OCI-LY1 (cell line): Measurements from ENCODE around the gene ACAN.

Experiments used
- H2AFZ ChIP-seq: fragments of 200-600 bp; sonication (generic), shearing (Covaris generic); 2 replicates; pipeline ENCODE4 v1.6.0; 2014; ENCODE audit warnings: antibody characterized with exemption, mild to moderate bottlenecking, low read length
- H3F3A ChIP-seq: fragments of 200-600 bp; sonication (generic), shearing (Covaris generic); 2 replicates; pipeline ENCODE4 v1.6.0; 2014; ENCODE audit warnings: mild to moderate bottlenecking, antibody characterized with exemption, low read length, moderate library complexity; ENCODE audit not compliant: insufficient read depth
- H3K27ac ChIP-seq: fragments of 200-600 bp; sonication (generic); 2 replicates; pipeline ENCODE4 v1.5.1; 2014; ENCODE audit warnings: low read length, mixed run types, mild to moderate bottlenecking, low read depth; ENCODE audit not compliant: poor library complexity, severe bottlenecking
- H3K27me3 ChIP-seq: fragments of 200-600 bp; sonication (generic); 2 replicates; pipeline ENCODE4 v1.6.0; 2014; ENCODE audit warnings: antibody characterized with exemption, mild to moderate bottlenecking, low read length, moderate library complexity; ENCODE audit not compliant: insufficient read depth
- H3K36me3 ChIP-seq: fragments of 200-600 bp; sonication (generic); 2 replicates; pipeline ENCODE4 v1.6.1; 2014; ENCODE audit warnings: mild to moderate bottlenecking, antibody characterized with exemption, low read length, moderate library complexity, mixed read lengths; ENCODE audit not compliant: insufficient read depth
- H3K4me1 ChIP-seq: fragments of 200-600 bp; sonication (generic); 2 replicates; pipeline ENCODE4 v1.5.1; 2014; ENCODE audit warnings: mild to moderate bottlenecking, low read length, moderate library complexity; ENCODE audit not compliant: insufficient read depth, severe bottlenecking
- H3K4me2 ChIP-seq: fragments of 200-600 bp; sonication (generic), shearing (Covaris generic); 2 replicates; pipeline ENCODE4 v1.6.1; 2014; ENCODE audit warnings: low read length
- H3K4me3 ChIP-seq: fragments of 200-600 bp; sonication (generic); 2 replicates; pipeline ENCODE4 v1.5.1; 2014; ENCODE audit warnings: low read length, low read depth, mild to moderate bottlenecking, mixed read lengths; ENCODE audit not compliant: poor library complexity, severe bottlenecking
- H3K79me2 ChIP-seq: fragments of 200-600 bp; shearing (Covaris generic); 2 replicates; pipeline ENCODE4 v1.6.1; 2016; ENCODE audit warnings: mixed run types, low read length, mixed read lengths; ENCODE audit not compliant: insufficient read depth
- H3K9ac ChIP-seq: fragments of 200-600 bp; sonication (generic), shearing (Covaris generic); 2 replicates; pipeline ENCODE4 v1.6.1; 2014; ENCODE audit warnings: mild to moderate bottlenecking, low read length, mixed read lengths
- H3K9me2 ChIP-seq: fragments of 200-600 bp; sonication (generic), shearing (Covaris generic); 2 replicates; pipeline ENCODE4 v1.6.1; 2014; ENCODE audit warnings: low read depth, mild to moderate bottlenecking, low read length, mixed read lengths
- H3K9me3 ChIP-seq: fragments of 200-600 bp; shearing (Covaris generic); 2 replicates; pipeline ENCODE4 v1.6.1; 2014; ENCODE audit warnings: low read length, mixed read lengths
- H4K20me1 ChIP-seq: fragments of 200-600 bp; sonication (generic), shearing (Covaris generic); 2 replicates; pipeline ENCODE4 v1.6.0; 2016; ENCODE audit warnings: mild to moderate bottlenecking, low read length; ENCODE audit not compliant: insufficient read depth
- CTCF ChIP-seq: fragments of 200-600 bp; sonication (generic), shearing (Covaris generic); IDR thresholded peaks from 2 replicates; pipeline ENCODE4 v1.5.1; 2017; ENCODE audit warnings: mild to moderate bottlenecking, antibody characterized with exemption, low read length, moderate library complexity, mixed read lengths
- EZH2 ChIP-seq: fragments of 200-600 bp; sonication (generic), shearing (Covaris generic); IDR thresholded peaks from 2 replicates; pipeline ENCODE4 v1.8.0; 2017; ENCODE audit warnings: borderline replicate concordance, mixed run types, mild to moderate bottlenecking, antibody characterized with exemption, low read length, moderate library complexity, mixed read lengths

The ACAN gene

DNA sequence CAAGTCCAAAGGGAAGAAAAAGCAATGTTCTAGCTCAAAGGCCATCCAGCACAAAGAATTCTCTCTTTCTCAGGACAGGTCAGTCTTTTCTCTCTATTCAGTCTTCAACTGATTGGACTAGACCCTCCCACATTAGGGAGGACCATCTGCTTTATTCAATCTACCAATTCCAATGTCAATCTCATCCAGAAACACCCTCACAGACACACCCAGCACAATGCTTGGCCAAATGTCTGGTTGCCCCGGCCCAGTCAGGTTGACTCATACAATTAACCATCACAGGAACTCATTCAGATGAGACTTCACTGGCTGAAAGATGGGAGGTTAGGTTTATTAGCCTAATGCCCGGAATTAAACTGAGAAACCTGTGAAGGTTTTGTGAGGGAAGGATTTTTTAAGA is 32.4 kb downstream of the ACAN start:
- no peaks in the 10 kb centered on the region for H3K9me2 ChIP-seq
- no peaks in the 10 kb centered on the region for H3K4me1 ChIP-seq
- H3K4me2 ChIP-seq = no peak overlapping the region
- H2AFZ ChIP-seq = no peak overlapping the region
- H3K9me3 ChIP-seq = no peaks in the 10 kb centered on the region
- no peak overlapping the region for H3K9ac ChIP-seq
- H3F3A ChIP-seq = no peaks in the 10 kb centered on the region
- H3K4me3 ChIP-seq = no peak overlapping the region
- H3K79me2 ChIP-seq = no peaks in the 10 kb centered on the region
- no peaks in the 10 kb centered on the region for H3K36me3 ChIP-seq
- no peaks in the 10 kb centered on the region for H3K27me3 ChIP-seq
- no peak for TF ChIP-seq EZH2
- TF ChIP-seq CTCF = no peak
- H3K27ac ChIP-seq = no peak overlapping the region
- H4K20me1 ChIP-seq = no peaks in the 10 kb centered on the region

- Histone ChIP-seq H3K27ac (no peak overlapping the region), H3K27me3 (no peaks in the 10 kb centered on the region), H3K9me3 (no peaks in the 10 kb centered on the region), H3K79me2 (no peaks in the 10 kb centered on the region), H3F3A (no peaks in the 10 kb centered on the region), H3K9me2 (no peaks in the 10 kb centered on the region), H3K4me2 (no peak overlapping the region), H3K4me3 (no peak overlapping the region), H3K4me1 (no peaks in the 10 kb centered on the region), H2AFZ (no peak overlapping the region), H3K36me3 (no peaks in the 10 kb centered on the region), H4K20me1 (no peaks in the 10 kb centered on the region), H3K9ac (no peak overlapping the region)
- no peak for TF ChIP-seq CTCF
These were observed 35.4 kb downstream of the ACAN start for GRCh38 chr15:88838667-88839066.

DNA sequence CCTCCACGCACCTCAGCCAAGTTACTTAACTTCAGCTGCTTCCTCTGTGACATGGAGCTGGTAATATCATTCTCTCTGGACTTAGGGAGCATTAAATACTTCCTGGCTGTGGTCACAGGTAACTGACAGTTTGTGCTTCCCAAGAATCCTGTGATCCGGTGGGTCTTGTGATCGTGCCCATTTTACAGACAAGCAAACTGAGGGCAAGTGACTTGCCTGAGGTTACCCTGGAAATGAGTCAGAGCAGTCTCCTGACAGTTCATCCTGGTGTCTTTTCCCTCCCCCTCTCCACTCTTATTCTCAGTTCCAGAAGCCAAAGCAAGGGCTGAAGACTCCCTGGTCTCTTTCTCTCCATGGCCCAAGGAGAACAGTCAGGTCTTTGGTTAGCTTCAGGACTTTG is 35.9 kb downstream of the ACAN start:
- Histone ChIP-seq H3K4me2 (no peak overlapping the region), H3K79me2 (no peaks in the 10 kb centered on the region), H3F3A (no peaks in the 10 kb centered on the region), H3K9me2 (no peaks in the 10 kb centered on the region), H2AFZ (no peak overlapping the region), H3K36me3 (no peaks in the 10 kb centered on the region), H3K27ac (no peak overlapping the region), H3K4me1 (no peaks in the 10 kb centered on the region), H3K9ac (no peak overlapping the region), H4K20me1 (no peaks in the 10 kb centered on the region), H3K27me3 (no peaks in the 10 kb centered on the region), H3K4me3 (no peak overlapping the region), H3K9me3 (no peaks in the 10 kb centered on the region)
- TF ChIP-seq EZH2 (no peak), CTCF (no peak)
